ENCODE results near the gene XPO5. TPM values are rescaled to one million over a fixed set of nuclear protein-coding genes. Genes with fewer than 3 reads are reported as not detected.

The XPO5 gene
- total RNA-seq, 1 experiment from 2014 or later, result 86.4 TPM

DNA sequence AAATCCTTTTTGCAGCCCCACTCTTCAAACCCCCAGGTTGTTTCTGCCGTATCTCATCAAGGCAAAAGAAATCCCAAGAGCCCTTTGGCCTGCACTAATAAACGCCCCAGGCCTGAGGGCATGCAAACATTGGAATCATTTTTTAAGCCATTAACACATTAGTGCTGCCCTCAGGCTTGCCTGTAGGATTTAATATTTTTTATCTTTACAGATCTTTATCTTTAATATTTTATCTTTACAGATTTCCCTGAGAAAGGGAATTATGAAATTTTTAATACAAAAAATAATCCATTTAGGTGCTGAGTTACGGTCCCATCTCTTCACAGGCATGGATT is 38.5 kb upstream of the XPO5 start:
- TF ChIP-seq POLR2AphosphoS5 (IDR thresholded peaks at IDR 0.05; ENCODE audit: low read depth, low read length) (no peak), SIN3A (IDR thresholded peaks at IDR 0.05; ENCODE audit: borderline replicate concordance, insufficient read depth, low read depth, low read length) (no peak), TCF7L2 (IDR thresholded peaks at IDR 0.05; ENCODE audit: low read depth, low read length) (no peak)
- TF ChIP-seq, protein P1, sequence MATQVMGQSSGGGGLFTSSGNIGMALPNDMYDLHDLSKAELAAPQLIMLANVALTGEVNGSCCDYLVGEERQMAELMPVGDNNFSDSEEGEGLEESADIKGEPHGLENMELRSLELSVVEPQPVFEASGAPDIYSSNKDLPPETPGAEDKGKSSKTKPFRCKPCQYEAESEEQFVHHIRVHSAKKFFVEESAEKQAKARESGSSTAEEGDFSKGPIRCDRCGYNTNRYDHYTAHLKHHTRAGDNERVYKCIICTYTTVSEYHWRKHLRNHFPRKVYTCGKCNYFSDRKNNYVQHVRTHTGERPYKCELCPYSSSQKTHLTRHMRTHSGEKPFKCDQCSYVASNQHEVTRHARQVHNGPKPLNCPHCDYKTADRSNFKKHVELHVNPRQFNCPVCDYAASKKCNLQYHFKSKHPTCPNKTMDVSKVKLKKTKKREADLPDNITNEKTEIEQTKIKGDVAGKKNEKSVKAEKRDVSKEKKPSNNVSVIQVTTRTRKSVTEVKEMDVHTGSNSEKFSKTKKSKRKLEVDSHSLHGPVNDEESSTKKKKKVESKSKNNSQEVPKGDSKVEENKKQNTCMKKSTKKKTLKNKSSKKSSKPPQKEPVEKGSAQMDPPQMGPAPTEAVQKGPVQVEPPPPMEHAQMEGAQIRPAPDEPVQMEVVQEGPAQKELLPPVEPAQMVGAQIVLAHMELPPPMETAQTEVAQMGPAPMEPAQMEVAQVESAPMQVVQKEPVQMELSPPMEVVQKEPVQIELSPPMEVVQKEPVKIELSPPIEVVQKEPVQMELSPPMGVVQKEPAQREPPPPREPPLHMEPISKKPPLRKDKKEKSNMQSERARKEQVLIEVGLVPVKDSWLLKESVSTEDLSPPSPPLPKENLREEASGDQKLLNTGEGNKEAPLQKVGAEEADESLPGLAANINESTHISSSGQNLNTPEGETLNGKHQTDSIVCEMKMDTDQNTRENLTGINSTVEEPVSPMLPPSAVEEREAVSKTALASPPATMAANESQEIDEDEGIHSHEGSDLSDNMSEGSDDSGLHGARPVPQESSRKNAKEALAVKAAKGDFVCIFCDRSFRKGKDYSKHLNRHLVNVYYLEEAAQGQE (IDR thresholded peaks at IDR 0.05; ENCODE audit: insufficient read depth in 1 of 2, low read depth in 2 of 2, low read length in 1 of 2), result no peak
- TF ChIP-seq, protein P2, sequence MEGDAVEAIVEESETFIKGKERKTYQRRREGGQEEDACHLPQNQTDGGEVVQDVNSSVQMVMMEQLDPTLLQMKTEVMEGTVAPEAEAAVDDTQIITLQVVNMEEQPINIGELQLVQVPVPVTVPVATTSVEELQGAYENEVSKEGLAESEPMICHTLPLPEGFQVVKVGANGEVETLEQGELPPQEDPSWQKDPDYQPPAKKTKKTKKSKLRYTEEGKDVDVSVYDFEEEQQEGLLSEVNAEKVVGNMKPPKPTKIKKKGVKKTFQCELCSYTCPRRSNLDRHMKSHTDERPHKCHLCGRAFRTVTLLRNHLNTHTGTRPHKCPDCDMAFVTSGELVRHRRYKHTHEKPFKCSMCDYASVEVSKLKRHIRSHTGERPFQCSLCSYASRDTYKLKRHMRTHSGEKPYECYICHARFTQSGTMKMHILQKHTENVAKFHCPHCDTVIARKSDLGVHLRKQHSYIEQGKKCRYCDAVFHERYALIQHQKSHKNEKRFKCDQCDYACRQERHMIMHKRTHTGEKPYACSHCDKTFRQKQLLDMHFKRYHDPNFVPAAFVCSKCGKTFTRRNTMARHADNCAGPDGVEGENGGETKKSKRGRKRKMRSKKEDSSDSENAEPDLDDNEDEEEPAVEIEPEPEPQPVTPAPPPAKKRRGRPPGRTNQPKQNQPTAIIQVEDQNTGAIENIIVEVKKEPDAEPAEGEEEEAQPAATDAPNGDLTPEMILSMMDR (IDR thresholded peaks at IDR 0.05), result no peak
- Histone ChIP-seq H3K36me3 (ENCODE audit: control insufficient read depth, insufficient read depth, low read length) (peaks cover 13% of the 10 kb centered on the region; the same call in 1 of the 2 replicates), H3K4me3 (ENCODE audit: low read depth in 2 of 2, low read length in 2 of 2) (no peak overlapping the region), H3K9me3 (ENCODE audit: control insufficient read depth, insufficient read depth, low read depth, low read length) (no peaks in the 10 kb centered on the region), H3K27me3 (ENCODE audit: control insufficient read depth, insufficient read depth, low read length) (no peaks in the 10 kb centered on the region), H3K4me1 (ENCODE audit: control insufficient read depth, insufficient read depth, low read length) (no peaks in the 10 kb centered on the region), H3K27ac (ENCODE audit: low read length) (no peak overlapping the region)
- ChIA-PET CTCF (no interaction called here), POLR2A (interaction anchor here (0.6 kb wide), 1 partner anchor 498 kb away, joined by 3 read pairs; no protein-coding TSS in a partner anchor)
- TSS peak; percentile 60 for BruUV-seq (replicated peaks)
- intact Hi-C loops (cut with micrococcal nuclease; ENCODE audit: unreplicated experiment) (no loop called here), in situ Hi-C loops (cut with HindIII; ENCODE audit: low pct_unique_long_range_greater_than_20kb, low sequenced_read_pairs) (no loop called here)
- ATAC-seq (no peak), DNase-seq (ENCODE audit: low read depth, low spot score) (no peak)

DNA sequence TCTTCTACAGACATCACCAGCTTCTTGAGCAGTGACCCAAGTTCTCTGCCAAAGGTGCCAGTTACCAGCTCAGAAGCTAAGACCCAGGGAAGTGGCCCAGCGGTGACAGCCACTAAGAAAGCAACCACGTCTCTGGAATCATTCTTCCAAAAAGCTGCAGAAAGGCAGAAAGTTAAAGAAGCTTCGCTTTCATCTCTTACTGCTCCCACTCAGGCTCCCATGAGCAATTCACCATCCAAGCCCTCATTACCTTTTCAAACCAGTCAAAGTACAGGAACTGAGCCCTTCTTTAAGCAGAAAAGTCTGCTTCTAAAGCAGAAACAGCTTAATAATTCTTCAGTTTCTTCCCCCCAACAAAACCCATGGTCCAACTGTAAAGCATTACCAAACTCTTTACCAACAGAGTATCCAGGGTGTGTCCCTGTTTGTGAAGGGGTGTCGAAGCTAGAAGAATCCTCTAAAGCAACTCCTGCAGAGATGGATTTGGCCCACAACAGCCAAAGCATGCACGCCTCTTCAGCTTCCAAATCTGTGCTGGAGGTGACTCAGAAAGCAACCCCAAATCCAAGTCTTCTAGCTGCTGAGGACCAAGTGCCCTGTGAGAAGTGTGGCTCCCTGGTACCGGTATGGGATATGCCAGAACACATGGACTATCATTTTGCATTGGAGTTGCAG is 38.0 kb upstream of the XPO5 start:
- Histone ChIP-seq H3K27ac (ENCODE audit: low read length) (no peak overlapping the region), H3K27me3 (ENCODE audit: control insufficient read depth, insufficient read depth, low read length) (no peaks in the 10 kb centered on the region), H3K9me3 (ENCODE audit: control insufficient read depth, insufficient read depth, low read depth, low read length) (no peaks in the 10 kb centered on the region), H3K4me1 (ENCODE audit: control insufficient read depth, insufficient read depth, low read length) (no peaks in the 10 kb centered on the region), H3K4me3 (ENCODE audit: low read depth in 2 of 2, low read length in 2 of 2) (no peak overlapping the region), H3K36me3 (ENCODE audit: control insufficient read depth, insufficient read depth, low read length) (peaks cover 16% of the 10 kb centered on the region; the same call in 1 of the 2 replicates)
- ChIA-PET CTCF (no interaction called here), POLR2A (interaction anchor here (0.6 kb wide), 1 partner anchor 497 kb away, joined by 3 read pairs; no protein-coding TSS in a partner anchor)
- in situ Hi-C loops (cut with HindIII; ENCODE audit: low pct_unique_long_range_greater_than_20kb, low sequenced_read_pairs) (no loop called here), intact Hi-C loops (cut with micrococcal nuclease; ENCODE audit: unreplicated experiment) (no loop called here)
- TF ChIP-seq TCF7L2 (IDR thresholded peaks at IDR 0.05; ENCODE audit: low read depth, low read length), result no peak
- TF ChIP-seq, protein P2 (IDR thresholded peaks at IDR 0.05), result no peak
- no peak for TF ChIP-seq POLR2AphosphoS5 (IDR thresholded peaks at IDR 0.05; ENCODE audit: low read depth, low read length)
- TF ChIP-seq SIN3A (IDR thresholded peaks at IDR 0.05; ENCODE audit: borderline replicate concordance, insufficient read depth, low read depth, low read length), result no peak
- TF ChIP-seq, protein P1 (IDR thresholded peaks at IDR 0.05; ENCODE audit: insufficient read depth in 1 of 2, low read depth in 2 of 2, low read length in 1 of 2), result no peak
- DNase-seq (ENCODE audit: low read depth, low spot score) (no peak), ATAC-seq (no peak)
- BruUV-seq (replicated peaks), result no TSS peak

Measured in Panc1 (cell line).